ENCODE measurements around the gene ZNF516.
"Not testable (repeated sequence)": the region's sequence is repeated elsewhere in the genome, so short reads cannot be mapped to it uniquely, and the experiment has no call there.

Gene ZNF516, protein sequence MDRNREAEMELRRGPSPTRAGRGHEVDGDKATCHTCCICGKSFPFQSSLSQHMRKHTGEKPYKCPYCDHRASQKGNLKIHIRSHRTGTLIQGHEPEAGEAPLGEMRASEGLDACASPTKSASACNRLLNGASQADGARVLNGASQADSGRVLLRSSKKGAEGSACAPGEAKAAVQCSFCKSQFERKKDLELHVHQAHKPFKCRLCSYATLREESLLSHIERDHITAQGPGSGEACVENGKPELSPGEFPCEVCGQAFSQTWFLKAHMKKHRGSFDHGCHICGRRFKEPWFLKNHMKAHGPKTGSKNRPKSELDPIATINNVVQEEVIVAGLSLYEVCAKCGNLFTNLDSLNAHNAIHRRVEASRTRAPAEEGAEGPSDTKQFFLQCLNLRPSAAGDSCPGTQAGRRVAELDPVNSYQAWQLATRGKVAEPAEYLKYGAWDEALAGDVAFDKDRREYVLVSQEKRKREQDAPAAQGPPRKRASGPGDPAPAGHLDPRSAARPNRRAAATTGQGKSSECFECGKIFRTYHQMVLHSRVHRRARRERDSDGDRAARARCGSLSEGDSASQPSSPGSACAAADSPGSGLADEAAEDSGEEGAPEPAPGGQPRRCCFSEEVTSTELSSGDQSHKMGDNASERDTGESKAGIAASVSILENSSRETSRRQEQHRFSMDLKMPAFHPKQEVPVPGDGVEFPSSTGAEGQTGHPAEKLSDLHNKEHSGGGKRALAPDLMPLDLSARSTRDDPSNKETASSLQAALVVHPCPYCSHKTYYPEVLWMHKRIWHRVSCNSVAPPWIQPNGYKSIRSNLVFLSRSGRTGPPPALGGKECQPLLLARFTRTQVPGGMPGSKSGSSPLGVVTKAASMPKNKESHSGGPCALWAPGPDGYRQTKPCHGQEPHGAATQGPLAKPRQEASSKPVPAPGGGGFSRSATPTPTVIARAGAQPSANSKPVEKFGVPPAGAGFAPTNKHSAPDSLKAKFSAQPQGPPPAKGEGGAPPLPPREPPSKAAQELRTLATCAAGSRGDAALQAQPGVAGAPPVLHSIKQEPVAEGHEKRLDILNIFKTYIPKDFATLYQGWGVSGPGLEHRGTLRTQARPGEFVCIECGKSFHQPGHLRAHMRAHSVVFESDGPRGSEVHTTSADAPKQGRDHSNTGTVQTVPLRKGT

GRCh38 chr18:76495006-76495370, at the start of gene ZNF516:
Gene ZNF516, minus strand, starts transcription at chr18:76495242. Its CDS starts 52,188 bp downstream, at chr18:76443054.
- no peak for DNase-seq

DNA sequence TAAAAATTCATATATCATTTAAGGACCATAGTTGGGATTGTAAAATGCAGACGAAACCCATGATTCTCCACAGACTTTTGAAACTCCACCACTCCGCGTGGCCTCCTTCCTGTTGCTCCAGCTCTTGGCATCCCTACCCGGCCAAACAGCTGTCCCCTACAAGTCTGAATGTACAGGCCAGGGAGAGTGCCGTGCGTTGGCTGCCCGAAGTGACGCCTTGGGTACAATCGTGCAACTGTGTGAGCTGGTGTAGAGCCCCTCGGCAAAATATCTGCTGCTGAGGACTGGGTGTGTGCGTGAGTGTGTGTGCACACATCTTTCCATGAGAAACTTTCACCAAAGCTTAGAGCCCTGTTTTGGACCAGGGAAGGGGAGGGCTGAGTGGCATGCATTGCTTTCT, 43.8 kb upstream of the ZNF516 start:
- DNase-seq, result no peak

- no peak for DNase-seq
Measured at GRCh38 chr18:76537621-76538020, 42.6 kb upstream of the ZNF516 start.

DNA sequence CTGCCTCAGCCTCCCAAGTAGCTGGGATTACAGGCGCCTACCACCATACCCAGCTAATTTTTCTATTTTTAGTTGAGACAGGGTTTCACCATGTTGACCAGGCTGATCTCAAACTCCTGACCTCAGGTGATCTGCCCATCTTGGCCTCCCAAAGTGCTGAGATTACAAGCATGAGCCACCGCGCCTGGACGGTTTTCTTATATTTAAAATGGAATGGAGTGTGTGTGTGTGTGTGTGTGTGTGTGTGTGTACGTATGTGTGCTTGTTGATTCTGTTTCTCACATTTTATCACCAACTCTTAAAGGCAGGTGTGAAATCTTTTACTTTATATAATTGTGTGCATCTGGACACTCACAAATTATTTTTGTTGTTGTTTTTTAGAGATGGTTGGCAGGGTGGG, 41.6 kb upstream of the ZNF516 start:
- not testable (repeated sequence) for DNase-seq

- DNase-seq, result no peak
Measured at GRCh38 chr18:76532875-76533274, 37.8 kb upstream of the ZNF516 start.

DNA sequence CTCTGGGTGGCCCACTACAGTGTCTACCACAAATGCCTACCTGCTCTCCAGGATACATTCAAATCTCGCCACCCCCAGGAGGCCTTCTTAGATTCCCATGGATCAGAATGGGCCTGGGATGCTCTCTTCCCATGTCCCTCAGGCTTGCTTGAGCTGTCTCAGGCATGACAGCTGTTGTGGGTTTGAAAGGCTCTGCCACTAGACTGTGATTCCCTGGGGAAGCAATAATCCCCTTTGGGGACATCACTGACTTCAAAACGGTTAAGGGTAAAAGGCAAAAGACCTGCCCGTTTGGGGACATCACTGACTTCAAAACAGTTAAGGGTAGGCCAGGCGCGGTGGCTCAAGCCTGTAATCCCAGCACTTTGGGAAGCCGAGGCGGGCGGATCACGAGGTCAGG, 35.8 kb upstream of the ZNF516 start:
- DNase-seq, result no peak

- no peak for DNase-seq
Measured at GRCh38 chr18:76530391-76530790, 35.3 kb upstream of the ZNF516 start.

GRCh38 chr18:76529433-76529811, 34.4 kb upstream of the ZNF516 start:
- no peak for DNase-seq

GRCh38 chr18:76528477-76529432, 33.7 kb upstream of the ZNF516 start:
- no peak for DNase-seq

GRCh38 chr18:76525911-76526310, 30.9 kb upstream of the ZNF516 start:
- no peak for DNase-seq

GRCh38 chr18:76524900-76525698, 30.1 kb upstream of the ZNF516 start:
- DNase-seq, result no peak

DNA sequence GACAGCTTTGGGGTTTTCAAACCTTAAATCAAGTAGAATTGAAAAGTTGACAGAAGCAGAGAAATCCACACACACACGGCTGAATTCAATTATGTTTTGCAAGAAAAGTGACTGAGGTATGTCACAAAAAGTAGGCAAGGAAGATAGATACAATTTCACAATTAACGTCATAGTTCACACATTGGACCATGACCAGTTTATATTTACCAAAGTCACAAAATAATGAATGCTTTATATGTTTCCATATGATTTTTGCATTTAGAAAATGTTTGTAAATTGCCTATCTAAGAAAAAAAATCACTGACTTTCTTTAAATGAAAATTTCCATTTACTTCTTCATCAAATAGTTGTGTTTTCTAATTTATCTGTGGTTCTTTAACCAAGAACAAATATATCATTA, 29.4 kb upstream of the ZNF516 start:
- no peak for DNase-seq

GRCh38 chr18:76522551-76522950, 27.5 kb upstream of the ZNF516 start:
- no peak for DNase-seq

DNA sequence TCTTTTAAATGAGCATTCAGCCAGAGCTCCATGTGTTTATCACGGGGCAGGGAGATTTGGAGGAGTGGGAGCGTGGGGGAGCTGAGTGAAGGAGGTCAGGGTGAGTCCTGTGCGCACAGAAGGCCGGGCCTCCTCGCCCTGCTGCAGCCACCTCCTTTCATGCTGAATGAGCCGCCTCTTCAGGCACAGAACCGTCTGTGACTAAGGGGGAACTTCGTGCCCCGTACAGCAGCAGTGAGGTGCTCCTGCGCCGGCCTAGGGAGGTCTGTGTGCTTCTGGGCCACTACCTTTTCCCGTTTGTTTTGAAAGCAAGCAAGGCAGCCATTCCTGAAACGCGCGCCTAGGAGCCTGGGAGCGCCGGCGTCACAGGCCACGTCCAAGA, 27.1 kb upstream of the ZNF516 start:
- DNase-seq, result no peak

- no peak for DNase-seq
Measured at GRCh38 chr18:76521417-76522121, 26.5 kb upstream of the ZNF516 start.

- DNase-seq, result no peak
Measured at GRCh38 chr18:76518860-76519538, 24.0 kb upstream of the ZNF516 start.

DNA sequence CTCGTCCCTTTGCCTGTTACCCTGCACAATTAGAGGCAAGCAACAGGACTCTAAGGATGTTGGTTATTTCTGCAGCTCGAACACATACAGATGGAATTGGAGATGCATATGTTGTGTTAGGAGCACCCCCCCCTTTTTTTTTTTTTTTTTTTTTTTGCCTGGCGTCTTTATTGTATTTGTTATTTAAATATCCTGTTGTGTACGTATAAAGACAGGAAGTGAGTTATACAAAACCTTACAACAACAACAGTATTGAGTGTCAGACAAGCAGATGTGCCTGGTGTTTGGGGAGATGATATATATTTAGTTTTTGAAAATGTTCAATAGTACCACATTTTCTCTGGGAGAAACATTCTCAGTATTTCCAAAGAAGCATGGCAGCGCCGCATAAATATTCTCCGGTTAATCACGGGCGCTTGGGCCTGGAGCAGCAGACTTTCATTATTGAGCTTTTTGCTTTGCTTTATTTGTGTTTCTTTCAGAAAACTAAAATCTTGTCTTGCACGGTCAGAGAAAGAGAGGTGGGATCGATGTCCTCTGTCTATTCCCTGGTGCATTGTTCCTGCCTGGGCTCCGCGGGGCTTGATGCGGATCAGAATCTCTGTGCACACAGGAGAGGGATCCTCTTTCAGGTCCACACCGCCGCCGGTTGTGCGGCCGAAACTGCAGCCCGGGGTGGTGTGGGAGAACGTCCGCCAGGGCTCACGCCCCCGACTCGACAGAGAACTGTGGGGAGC, 23.2 kb upstream of the ZNF516 start:
- no peak for DNase-seq

- no peak for DNase-seq
Measured at GRCh38 chr18:76515576-76515975, 20.5 kb upstream of the ZNF516 start.

- DNase-seq, result no peak
Measured at GRCh38 chr18:76514573-76514972, 19.5 kb upstream of the ZNF516 start.
